Measurements from ENCODE around the gene CEP295NL.

CEP295NL gene

DNA sequence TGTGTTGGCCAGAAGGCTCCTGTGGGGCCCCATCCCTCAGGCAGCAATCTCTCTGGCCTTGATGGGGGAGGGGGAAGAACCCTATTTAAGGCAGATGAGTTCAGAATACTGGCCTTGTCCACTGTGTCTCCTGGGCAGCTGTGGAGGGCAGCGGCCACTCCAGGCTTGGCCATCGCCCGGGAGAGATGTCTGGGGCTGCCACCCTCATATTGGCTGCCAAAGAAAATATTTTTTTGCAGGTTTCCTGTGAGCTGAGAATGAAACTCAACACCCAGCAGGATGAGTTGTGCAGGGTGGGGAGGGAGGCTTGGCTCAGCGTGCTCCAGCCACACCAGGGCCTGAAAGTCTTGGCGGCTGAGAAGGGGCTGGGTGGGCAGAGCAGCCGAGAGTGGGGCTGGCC is 36.6 kb upstream of the CEP295NL start:
- in situ Hi-C loops (cut with MboI; ENCODE audit: low sequenced_read_pairs, unreplicated experiment) = no loop called here
- DNase-seq (ENCODE audit: low spot score) = no peak
- TF ChIP-seq CTCF (IDR thresholded peaks at IDR 0.05; ENCODE audit: borderline replicate concordance, control extremely low read depth, extremely low read depth, insufficient read depth, missing control alignments) = no peak

DNA sequence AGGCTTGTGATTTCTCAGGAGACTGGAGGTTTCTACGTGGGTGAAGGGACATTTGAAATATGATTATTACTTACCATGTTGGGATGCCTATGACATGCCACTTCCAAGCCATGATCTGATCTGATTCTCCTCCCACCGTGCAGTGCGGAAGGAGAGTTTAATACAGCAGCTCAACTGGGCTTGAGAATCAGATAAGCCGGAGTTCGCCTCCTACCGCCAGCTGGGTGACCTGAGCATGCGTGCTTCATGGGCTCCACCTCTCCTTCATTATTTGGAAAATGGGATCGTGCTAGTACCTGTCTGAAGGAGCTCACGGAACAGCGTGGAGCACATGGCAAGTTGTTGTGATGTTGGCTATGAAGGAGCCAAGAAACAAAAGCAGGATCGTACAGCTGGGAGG is 34.6 kb upstream of the CEP295NL start:
- DNase-seq (ENCODE audit: low spot score) = no peak
- TF ChIP-seq CTCF (IDR thresholded peaks at IDR 0.05; ENCODE audit: borderline replicate concordance, control extremely low read depth, extremely low read depth, insufficient read depth, missing control alignments) = no peak
- in situ Hi-C loops (cut with MboI; ENCODE audit: low sequenced_read_pairs, unreplicated experiment) = no loop called here

GRCh38 chr17:78935419-78936323 is 32.7 kb upstream of the CEP295NL start:
- in situ Hi-C loops (cut with MboI; ENCODE audit: low sequenced_read_pairs, unreplicated experiment) = no loop called here
- no peak for TF ChIP-seq CTCF (IDR thresholded peaks at IDR 0.05; ENCODE audit: borderline replicate concordance, control extremely low read depth, extremely low read depth, insufficient read depth, missing control alignments)
- no peak for DNase-seq (ENCODE audit: low spot score)

- in situ Hi-C loops (cut with MboI; ENCODE audit: low sequenced_read_pairs, unreplicated experiment) = no loop called here
- no peak for TF ChIP-seq CTCF (IDR thresholded peaks at IDR 0.05; ENCODE audit: borderline replicate concordance, control extremely low read depth, extremely low read depth, insufficient read depth, missing control alignments)
- no peak for DNase-seq (ENCODE audit: low spot score)
These were observed 31.8 kb upstream of the CEP295NL start for GRCh38 chr17:78934681-78935418.

DNA sequence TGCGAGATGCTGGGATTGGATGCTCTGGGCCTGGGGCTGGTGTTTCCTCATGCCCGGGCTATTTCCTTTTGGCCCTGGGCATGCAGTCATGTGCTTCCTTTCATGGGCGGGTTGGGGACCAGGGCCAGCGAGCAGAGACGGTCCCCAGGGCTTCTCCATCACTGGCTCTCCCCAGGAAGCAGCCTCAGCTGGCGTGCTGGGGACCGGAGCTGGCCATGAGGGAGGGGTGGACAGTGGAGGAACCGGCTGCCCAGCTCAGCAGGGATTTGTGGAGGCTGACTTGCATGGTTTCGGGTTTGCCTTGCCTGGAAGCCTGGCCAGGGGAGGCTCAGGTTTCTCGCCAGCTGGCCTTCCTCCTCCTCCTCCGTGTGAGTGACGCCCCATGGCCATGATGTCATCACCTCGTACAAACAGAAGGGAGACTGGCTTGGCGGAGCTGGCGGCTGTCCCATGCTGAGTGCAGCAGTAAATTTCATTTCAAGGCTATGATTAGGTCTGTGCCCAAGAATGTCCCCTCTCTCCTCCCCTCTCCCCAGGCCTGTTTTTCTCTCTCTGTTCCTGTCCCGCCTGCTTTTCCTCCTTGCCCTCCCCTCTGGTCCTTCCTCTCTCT is 31.1 kb upstream of the CEP295NL start:
- in situ Hi-C loops (cut with MboI; ENCODE audit: low sequenced_read_pairs, unreplicated experiment) = no loop called here
- TF ChIP-seq CTCF (IDR thresholded peaks at IDR 0.05; ENCODE audit: borderline replicate concordance, control extremely low read depth, extremely low read depth, insufficient read depth, missing control alignments) = no peak
- no peak for DNase-seq (ENCODE audit: low spot score)
